Left forelimb (tissue), 1 donor: Measurements from ENCODE around the gene CENATAC.
"Not testable (repeated sequence)": the region's sequence is repeated elsewhere in the genome, so short reads cannot be mapped to it uniquely, and the experiment has no call there.

Experiments used
- DNase-seq: peaks from one replicate; pipeline ENCODE4 v3.0.0-alpha.2; 2018; ENCODE audit warnings: low spot score

The CENATAC gene

DNA sequence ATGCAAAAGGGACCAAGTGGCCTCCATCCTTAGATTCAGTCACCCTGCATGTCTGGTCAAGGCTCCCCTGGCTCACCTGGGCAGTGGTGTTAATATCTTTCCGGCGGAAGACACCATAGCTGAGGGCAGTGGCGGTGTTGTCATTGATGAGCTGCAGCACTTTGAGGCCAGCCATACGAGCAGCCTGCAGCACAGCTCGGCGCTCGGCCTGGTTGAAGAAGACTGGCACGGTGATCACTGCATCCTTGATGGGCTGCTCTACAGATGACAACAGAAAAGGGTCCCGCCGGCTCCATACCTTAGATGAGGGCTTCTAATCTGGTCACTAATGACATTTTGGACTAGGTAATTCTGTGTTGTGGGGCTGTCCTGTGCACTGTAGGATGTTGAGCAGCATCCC lies 56.5 kb downstream of the CENATAC start:
- DNase-seq, result no peak

- DNase-seq, result no peak
Measured at GRCh38 chr11:119055901-119056300, 58.0 kb downstream of the CENATAC start.

- no peak for DNase-seq
Measured at GRCh38 chr11:119056421-119056999, 58.6 kb downstream of the CENATAC start.

DNA sequence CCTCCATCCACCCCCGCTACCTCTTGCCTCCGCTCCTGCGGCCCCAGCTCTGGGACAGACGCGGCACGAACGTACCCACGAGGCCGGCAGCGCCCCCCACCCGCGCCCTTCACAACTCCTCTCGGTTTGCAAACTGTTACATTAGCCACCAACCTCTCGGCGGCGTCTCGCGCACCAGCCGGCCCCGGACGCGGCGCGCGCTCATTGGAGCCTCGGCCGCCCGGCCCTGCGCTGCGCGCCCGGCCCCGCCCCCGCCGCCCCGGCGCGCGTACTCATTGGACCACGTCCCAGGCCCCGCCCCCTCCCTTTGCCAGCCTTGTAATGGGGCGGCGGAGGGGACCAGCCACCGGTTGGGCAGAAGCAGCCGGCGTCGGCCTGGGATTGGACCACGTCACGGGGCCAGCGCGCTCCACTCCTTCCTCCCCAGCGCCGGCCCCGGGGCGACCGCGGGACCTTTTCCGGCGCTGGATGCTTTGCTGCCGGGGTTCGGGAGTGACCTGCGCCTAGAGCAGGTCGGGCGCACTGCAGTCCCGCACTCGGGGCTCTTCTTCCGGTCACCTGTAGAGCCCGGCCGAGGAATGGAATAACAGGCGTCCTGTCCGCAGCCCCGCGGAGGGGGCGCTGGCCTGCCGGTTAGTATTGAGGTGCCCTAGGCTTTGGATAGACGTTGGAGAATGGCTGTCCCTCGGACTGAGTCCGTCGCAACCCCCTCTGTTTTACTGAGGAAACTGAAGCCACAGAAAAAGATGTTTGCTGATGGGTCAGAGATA lies 59.2 kb downstream of the CENATAC start, which contains the start of gene HYOU1:
Gene HYOU1, minus strand, starts transcription at position 206 of the 770 bp plus-strand sequence. CDS start 1,045 bp downstream, outside the sequence.
- DNase-seq, result peak; percentile 99

- not testable (repeated sequence) for DNase-seq
Measured at GRCh38 chr11:119059128-119059527, 61.2 kb downstream of the CENATAC start.

DNA sequence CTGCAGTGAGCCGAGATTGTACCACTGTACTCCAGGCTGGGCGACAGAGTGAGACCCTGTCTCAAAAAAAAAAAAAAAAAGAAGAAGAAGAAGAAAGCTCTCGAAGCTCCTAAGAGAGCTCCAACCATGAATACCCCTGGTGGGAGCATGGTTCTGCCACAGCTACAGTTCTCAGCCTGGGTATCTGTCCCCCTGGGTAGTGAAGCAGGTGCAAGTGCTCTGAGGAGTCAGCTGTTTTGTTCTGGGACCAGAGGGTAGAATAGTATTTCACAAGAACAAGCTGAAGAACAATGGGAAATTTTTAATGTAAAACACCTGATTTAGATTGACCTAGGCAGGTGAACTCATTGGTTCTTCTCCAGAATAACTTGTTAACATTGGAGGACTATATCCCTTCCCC lies 63.3 kb downstream of the CENATAC start:
- DNase-seq, result no peak

- no peak for DNase-seq
Measured at GRCh38 chr11:119062779-119063178, 64.8 kb downstream of the CENATAC start.

GRCh38 chr11:119065369-119065768 lies 67.4 kb downstream of the CENATAC start:
- DNase-seq, result no peak
